ENCODE measurements around the gene KLHL29.

The KLHL29 gene

DNA sequence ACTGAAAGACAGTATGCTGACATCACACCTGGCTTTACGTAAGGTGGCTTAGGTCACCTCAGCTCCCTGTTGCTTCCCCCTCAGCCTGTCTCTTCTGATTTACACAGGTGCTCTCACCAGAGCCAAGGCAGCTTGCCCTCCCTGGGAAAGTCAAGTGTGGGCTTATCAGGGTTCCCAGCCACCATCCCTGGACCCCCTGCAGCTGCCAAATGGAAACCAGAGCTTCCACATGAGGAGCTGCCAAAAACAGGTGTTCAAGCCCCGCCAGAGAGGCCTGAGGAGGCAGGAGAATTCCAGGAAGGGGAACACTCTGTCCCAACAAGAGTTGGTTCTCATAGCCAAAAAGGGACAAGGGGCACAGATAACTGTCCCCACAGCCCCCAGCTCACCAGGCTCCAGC is 275.3 kb downstream of the KLHL29 start:
- DNase-seq (ENCODE audit: low read depth), result no peak

DNA sequence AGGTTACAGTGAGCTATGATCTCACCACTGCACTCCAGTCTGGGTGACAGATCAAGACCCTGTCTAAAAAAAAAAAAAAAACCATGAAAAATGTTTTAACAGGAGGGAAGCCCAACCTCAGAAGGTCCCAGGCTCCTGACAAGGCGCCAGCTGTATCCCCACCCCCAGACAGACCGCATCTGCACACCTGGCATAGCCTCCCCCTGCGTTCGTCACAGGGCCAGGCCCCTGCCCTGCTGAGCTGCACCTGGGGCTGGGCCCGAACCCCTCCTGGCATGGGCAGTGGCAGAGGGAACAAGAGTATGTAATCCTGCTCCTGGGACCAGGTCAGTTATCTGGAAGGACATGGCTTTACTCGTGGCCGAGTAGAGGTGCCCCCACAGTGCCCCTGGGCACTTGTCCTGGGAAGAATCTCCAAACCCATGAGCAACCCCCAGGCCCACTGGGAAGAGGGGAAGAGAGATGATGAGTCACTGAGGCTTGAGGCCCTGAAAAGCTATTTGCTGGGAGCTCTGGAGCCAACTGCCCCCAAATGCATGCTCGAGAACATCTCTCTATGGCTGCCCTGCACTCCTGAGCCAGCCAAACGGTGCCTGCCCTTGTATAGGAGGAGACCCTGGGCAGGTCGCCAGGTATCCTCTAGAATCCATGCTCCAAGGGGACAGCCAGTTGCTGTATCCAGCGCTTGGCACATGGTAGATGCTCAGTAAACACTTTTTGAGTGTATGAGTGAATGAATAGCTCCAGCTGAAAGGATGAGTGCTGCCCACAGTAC is 276.5 kb downstream of the KLHL29 start:
- DNase-seq (ENCODE audit: low read depth), result no peak

DNA sequence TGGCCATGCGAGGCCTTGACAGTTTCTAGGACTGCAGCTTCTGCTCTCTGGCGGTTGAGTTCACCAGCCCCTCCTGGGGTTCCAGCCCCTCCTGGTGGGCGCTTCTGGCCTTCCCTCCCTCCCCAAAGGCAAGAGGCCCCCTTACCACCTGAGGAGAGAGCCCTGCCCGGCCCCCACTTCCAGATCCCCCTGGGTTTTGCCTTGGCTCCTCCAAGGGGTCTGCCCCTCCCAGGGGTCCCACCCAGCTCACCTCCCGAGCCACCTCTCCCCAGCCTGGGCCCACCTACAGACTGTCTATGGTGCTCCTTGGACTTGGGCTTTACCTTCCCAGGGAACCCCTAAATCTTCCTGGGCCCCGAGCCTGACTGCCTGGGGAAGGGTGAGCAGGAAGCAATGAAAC is 277.5 kb downstream of the KLHL29 start:
- DNase-seq (ENCODE audit: low read depth), result no peak

DNA sequence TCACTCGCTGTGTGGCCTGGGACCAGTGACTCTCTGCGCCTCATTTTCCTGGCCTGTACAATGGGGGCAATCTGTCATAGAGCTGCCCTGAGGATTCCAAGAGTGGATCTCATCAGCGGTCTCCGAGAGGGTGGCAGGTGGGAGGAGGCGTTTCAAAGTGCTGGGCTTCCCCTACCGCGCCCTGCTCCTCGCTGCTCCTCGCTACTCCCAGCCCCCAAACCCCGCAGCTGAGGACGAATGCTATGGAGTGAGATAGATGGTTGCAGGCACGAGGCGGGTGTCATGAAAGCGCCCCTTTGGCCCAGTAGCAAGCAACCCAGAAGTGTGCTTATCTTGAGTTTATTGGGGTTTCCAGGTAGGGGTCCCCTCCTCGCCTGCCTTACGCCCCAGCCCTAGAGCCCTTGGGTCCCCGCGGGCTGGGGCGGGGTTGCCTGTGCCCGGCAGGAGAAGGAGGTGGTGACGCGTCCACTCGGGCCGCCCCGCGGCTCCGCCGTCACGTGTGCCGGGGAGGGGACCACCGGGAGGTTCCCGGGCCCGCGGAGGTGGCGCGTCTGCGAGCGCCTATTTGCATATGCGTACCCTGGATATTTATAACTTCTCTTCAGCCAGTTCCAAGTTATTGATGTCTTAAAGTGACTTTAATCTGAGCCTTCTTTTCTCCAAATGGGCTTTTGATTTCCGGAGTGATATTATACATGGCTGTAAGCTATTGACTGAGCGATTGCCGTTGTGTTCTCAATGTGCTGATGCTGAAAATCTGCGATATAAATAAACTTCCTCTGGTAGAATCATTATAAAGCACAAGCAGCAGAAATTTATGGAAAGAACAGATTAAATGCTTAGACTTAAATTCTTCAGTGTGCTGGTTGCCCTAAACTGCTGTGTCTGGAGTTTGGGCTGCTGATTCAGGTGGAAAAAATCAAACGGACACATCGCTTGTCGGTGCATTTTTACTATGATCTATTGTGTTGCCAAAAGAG is 278.3 kb downstream of the KLHL29 start:
- DNase-seq (ENCODE audit: low read depth), result no peak

DNA sequence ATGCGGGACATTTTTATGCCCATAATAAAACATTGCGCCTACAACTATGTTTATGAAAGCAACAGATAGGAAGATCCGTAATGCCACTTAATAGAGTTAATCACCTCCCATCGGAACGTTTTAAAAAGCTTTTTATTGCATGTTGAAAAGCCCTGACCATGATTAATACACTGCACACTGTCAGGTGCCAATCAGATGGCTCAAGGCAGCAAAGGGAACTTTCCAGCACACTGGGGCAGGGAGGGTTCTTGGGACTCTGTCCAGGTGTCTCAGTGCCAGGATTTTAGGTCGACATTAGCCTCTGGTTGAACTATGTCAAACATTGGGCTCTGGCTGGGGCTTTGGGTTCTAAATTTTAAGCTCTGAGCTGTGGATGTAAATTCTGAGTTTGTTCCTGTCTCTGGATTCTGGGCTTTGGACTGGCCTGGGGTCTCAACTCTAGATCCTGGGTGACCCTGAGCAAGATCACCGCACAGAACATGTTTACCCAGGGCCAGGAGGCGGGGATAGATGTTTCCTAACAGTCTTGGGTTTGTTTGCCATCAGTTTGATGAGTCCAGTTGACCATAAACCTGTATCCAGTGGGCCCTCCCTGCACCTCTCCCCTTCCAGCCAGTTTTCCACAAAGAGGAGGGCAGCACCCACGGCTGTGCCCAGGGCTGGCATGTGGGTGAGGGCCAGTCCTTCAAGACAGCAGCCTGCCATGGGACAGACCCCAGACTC is 279.2 kb downstream of the KLHL29 start:
- no peak for DNase-seq (ENCODE audit: low read depth)

DNA sequence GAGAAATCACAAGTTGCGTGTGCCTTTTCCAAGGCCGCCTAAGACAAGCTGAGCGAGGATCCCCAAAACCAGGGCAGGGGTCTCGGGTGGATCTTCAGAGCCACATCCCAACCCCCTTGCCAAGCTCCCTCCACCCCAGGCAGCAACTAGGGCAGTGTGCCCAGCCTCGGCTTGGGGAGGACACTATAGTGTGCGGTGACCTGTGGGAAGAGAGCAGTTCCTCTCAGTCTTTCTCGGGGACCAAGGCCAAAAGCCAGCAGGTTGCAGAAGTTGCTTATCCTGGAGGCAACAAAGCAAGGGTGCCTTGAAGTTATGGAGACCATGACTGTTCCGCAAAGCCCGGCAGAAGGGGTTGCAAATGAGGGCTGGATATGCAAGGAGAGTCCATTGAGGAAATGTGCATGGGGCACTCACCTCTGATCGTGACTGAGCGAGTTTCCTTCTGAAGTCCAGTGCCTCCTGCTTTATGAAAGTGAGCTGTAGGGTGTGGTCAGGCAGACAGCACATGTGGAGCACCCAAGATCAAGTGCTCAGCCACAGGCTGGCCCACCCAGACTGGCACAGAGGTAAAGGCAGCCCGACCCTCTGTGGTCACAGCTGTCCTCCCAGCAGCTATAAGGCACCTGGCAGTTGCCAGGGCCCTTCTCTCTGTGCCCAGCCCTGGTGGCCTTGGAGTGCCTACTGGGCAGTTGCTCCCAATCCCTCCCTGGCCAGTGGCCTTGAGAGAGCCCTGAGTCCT is 281.4 kb downstream of the KLHL29 start:
- DNase-seq (ENCODE audit: low read depth), result no peak

DNA sequence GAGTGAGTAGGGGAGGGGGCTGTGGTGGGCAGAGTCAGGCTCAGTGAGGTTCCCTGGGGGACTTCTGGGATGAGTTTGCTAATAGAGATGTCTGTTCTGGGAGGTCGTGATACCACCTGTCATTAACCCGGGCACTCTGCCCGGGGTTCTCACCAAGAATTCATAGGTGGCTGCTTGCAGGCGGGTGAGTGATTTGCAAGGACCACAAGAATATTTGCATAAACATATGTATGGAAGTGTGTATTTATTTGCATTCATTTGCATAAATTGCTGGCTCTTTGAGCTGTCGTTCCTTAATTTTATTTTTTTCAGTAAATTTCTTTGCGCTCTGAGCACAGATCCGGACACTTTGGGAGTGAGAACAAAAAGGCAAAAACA is 282.0 kb downstream of the KLHL29 start:
- no peak for DNase-seq (ENCODE audit: low read depth)

DNA sequence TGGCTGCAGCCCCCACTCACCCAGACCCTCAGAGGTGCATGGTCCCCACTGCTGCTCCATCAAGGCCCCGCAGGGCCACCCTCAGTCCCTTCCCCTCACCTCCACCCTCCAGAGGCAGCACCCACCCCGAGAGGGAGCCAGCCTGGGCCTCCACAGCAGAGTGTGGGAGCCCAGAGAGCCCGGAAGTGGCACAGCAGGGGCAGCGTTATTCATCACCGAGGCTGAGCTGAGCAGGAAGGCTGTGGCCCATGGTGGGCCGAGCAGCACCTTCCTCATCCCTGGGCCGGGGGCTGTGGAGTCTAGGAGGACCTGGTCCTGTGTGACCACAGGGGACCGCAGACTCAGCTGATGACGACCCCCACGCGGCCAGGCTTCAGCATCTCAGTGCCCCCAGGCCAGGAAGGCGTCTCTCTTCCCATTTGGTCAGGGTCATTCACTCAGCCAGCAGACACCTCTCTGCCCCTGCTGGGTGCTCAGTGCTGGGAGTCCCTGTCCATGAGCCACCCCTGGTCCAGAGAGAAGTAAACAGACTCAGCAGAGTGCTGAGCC is 283.9 kb downstream of the KLHL29 start:
- DNase-seq (ENCODE audit: low read depth), result no peak

DNA sequence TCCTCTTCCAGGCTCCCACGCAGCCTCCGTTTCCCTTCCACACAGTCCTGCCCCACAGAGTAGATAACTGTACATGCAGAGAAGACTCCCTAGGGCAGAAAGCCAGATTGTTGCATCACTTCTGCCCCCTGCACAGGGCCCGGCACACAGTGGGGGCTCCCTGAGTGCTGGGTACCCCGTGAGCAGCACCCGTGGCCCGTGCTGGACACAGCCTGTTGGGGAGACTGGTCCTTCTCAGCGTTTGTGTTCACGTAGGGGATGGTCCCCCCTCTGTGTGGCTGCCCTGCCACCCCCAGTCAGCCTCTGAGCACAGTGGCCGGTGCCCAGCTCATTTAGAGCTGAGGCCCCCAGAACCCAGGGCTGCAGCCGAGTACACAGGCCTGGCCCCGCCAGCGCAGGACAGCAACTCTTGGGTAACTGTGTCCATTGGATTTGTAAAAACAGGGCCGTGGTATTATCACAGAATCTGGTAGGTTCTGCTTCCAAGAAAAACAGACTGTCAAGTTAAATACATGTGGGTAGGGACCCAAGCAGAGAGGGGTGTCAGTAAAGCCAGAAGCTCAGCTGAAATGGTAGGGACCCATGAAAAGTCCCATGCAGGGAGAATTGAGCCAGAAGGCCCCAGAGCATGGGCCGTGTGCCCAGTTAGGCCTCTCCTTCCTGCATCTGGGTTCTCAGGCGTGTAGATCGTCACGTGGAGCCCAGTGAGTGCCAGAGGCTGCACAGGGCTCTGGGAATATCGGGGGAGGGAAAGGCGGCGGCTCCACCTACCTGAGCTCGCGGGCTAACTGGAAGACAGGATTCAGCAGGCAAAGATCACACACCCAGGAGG is 284.6 kb downstream of the KLHL29 start:
- no peak for DNase-seq (ENCODE audit: low read depth)

DNA sequence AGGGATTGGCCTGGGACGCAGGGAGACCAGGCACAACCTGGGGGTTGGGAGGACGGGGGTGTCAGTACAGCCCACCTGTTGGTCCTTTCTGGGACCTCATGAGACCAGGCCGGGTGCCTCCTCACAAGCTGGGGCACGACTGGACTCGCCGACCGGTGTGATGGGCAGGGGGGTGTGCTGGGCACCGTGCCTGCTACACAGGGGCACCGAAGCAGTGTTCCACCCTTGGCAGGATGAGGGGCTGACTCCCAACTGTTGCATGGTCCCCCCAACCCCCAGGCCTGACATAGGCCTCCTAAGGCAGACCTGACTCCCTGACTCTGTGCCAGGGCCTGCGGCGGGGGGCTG is 285.2 kb downstream of the KLHL29 start:
- DNase-seq (ENCODE audit: low read depth), result no peak

DNA sequence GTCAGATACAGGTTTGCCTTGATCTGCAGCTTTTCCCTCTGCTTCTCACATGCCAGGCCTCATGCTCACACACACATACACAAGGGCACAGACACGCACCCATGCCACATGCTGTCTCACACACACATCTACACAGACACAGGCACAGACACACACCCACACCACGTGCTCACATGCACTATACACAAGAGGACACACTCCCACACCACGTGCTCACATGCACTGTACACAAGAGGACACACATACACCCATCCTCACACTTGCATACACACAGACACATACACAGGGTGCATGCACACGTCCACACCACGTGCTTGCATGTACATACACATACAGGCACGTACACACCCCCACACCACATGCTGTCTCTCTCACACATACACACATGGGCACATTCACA is 288.1 kb downstream of the KLHL29 start:
- no peak for DNase-seq (ENCODE audit: low read depth)

DNA sequence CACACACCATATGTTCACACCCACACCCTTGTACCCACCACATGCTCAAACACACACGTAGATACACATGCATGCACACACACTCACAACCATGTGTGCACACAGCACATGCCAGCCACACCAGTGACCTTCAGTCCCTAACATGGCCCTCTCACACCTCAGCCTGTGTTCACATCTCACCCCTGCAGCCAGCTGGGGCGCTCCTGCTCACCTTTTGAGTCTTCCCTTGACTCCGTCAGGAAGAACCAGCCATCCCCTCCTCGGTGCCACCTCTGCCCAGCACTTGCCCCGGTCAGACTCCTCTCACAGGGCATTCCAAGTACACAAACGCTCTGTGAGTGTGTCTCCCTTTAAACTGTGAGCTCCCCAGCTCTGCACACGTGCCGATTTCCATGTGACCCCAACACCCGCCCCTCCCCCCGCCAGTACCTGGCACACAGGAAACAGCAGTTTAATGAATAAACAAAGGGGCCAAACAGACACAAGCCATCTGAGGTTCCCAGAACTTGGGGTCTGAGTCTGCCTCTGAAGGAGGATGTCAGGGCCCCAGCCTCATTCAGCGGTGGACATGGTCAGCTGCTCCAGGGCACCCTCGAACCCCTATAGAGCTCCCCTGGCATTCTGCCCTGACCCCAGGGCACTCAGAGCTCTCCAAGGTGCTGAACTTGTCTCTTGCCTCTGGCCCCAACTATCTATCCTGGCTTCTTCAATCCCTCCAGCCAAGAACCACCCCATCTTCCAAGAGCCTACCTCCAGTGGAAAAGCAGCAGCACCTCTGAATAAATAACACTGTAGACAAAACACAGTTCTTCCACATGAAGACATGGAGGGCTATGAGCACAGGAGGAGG is 289.1 kb downstream of the KLHL29 start:
- DNase-seq (ENCODE audit: low read depth), result no peak

DNA sequence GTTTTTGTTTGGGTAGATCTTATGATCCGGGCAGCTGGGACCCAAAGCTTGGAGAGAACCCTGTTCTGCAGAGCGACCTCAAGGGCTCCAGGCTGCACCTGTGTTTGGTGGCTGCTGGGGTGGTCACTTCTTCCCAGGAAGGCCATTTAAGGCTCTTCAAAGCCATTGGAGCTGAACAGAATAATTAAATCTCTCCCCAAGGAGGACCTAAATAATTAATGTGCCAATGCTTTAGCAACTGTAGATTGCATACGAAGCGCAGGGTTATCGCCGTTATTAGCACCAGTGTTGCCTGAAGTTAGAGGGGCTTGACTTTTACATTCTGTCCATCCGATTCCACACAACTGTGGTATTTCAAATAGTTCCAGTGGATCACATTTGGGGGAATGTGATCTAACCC is 290.5 kb downstream of the KLHL29 start:
- DNase-seq (ENCODE audit: low read depth), result no peak

DNA sequence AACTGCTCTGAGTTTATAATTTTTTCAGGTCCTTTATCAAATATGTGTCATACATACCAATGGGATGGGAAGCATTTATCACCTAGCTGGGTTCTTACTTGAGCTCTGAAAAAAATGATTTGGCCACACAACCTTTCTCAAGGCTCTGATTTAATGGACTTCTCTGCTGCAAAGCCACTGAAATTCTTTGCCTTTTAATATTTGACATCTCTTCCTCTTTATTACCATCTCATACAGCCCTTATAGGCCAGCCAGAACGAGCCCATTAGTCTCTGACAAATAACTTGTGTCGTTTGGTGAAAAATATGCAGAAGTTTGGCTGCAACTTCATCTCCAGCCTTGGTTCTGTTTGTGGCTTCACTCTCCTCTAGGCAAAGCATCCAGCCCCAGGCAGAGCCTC is 292.9 kb downstream of the KLHL29 start:
- DNase-seq (ENCODE audit: low read depth), result no peak

DNA sequence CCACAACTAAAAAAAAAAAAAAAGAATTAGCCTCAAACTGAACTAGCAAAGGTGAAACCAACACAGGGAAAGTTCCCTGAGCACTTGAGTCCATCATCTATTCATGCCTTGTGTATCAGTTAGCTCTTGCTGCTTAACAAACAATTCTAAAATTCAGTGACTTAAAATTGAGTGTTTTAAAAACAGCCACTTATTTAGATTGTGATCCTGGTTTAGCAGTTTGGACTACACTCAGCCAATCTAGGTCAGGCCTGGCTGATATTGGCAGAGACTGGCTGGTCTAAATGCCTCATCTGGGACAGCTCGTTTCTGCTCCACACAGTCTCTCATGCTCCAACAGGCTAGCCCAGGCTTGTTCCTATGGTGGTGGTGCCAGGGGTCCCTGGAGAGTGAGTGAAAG is 294.1 kb downstream of the KLHL29 start:
- no peak for DNase-seq (ENCODE audit: low read depth)

DNA sequence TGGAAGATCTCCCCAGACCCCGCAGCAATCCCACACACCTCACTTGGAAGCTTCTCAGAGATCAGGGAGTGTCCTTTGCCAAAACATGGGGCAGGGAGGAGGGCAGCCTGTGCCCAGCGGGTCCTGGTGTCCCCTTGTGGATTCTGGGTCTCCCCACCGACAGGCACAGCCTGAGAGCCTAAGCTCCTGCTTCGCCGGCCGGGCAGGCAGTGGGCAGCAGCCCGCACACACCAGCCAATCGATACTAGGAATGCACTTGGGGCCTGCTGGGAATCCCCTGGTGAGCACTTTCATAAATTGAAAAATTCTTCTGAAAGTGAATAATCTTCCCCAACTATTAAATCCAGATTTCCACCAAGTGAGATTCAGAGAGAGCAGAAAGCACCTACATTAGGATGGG is 296.0 kb downstream of the KLHL29 start:
- no peak for DNase-seq (ENCODE audit: low read depth)

DNA sequence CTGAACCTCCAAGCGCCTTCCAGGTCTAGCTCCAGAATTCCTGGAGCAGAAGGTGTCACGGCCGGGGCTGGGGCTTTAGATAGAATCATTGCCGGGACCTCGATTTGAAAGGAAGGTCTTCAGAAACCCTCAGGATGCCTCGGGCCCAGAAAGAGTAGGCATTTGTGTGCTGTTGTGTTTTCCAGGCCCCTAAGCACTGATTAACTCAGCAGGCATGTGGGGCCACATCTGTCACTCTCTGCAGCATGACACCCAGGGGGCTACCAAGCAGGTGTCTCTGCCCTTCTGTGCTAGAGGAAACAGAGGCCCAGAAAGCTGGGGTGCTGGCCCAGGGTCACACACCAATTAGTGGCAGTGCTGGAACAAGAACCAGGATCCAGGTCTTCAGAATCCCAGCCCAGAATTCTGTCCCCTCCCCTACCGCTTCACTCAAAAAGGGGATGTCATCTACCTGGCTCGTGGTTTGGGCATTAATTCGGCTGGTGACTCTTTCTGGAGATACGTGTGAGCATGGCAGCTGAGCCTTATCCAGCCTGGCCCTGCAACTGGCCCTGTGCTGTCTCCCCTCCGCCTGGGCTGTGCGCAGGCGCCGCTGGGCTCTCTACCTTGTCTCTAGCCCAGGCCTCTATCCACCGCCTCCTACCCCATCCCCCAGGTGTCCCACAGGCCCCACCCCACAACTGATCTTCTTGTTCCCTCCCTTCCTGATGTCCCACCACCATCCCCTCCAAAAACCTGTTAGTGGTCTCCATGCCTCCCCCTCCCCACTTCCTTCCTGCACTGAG is 296.6 kb downstream of the KLHL29 start:
- DNase-seq (ENCODE audit: low read depth), result no peak

DNA sequence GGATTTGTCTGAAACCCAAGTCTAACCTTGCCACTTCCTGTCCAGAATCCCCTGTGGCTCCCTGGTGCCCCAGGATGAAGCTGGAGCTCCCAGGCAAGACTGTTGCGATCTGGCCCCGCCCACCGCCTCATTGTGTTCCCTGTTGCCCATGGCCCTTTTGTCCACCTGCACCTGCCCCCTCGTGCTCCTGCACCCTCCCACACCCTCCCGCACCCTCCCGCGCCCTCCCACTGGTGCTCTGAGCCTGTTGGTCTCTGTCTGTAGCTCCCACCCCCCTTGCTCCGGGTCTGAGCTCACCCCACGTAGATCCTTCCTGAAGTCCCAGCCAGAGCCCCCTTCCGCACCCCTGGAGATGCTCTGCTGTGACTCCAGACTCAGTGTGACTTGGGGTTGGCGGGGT is 297.5 kb downstream of the KLHL29 start:
- no peak for DNase-seq (ENCODE audit: low read depth)

DNA sequence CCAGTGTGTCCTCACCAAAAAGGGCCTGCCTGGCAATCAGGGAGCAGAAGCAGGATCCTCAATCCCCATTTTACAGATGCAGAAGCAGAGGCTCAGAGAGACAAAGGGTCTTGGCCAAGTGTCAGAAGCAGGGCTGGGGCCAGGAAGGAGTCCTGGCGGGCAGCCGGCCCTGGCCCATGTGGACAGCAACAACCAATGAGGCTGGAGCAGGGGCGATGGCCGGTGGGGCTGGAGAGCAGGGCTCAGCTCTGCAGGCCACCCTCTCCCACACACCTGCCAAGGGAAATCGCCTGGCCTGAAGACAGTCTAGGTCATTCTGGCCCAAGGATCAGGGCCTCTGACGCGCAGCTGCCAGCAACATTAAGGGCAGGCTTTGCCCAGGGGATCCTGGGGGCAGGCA is 298.0 kb downstream of the KLHL29 start:
- DNase-seq (ENCODE audit: low read depth), result no peak

Data from activated T-cell treated with anti-CD3 and anti-CD28 coated beads for 24 hours (primary cell).